ENCODE measurements around the gene FOXP2.
A peak's percentile ranks its signal among the peaks of the same experiment; 100 is the strongest.
"Not testable (repeated sequence)": the region's sequence is repeated elsewhere in the genome, so short reads cannot be mapped to it uniquely, and the experiment has no call there.

FOXP2 gene

GRCh38 chr7:114598946-114599345, 184.3 kb downstream of the FOXP2 start:
- no peak for DNase-seq

DNA sequence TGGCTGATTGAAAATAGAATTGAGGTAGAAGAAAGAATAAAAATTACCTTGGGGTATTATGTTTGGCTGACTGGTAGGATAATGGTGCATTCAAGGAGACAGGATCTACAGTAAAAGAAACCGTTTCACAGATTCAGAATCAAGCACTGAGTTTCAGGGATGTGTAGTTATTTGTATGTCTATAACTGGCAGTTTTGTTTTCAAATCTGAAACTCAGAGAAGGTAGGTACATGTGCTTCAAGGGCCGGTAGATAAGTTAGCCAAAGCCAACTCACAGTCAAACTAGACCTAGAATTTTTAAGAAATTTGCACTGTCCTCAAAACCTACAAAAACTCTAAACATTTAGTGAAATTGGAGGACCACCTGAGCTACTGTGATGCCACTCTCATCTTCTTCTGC, 191.5 kb downstream of the FOXP2 start:
- DNase-seq = no peak

- DNase-seq = not testable (repeated sequence)
These were observed 194.2 kb downstream of the FOXP2 start for GRCh38 chr7:114608822-114609221.

DNA sequence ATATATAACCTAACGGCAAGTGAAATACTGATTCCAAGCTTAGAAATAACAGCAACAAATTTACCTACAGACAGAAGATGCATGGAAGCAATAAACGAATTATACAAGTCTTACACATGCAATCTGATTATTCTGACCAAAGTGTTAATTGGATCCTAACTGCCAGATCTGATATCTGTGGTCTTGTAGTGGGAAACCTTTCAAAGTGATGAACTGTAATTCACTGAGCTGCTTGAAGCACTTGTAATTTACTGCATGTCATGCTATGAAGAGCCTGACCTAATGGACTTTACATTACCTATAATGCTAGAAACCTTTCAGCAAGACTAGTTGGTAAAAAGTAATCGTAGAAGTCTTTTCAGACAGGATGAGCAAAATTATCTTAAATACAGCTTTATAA, 205.6 kb downstream of the FOXP2 start:
- DNase-seq = peak; percentile 33

- peak; percentile 83 for DNase-seq
These were observed 207.6 kb downstream of the FOXP2 start for GRCh38 chr7:114622221-114622620.

DNA sequence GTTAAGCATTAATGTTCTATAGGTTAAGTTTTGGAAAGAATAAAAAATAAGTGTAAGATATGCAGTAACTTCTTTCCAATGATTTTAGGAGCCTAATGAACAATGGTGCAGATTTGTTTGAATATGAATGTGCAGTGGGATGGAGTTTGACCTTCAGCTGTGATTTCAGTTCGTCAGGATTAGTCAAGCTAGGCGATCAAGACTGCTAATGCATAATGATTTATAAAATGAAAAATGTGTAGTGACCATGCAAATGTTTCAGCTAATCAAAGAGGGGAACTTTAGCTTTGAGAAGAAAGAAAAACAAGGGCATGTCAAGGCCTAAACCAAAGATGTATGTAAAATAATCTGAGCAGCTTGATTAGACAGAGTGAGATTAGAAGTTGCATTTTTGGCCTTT, 208.5 kb downstream of the FOXP2 start:
- peak; percentile 51 for DNase-seq

- no peak for DNase-seq
These were observed 212.6 kb downstream of the FOXP2 start for GRCh38 chr7:114627231-114627630.

GRCh38 chr7:114628362-114628761, 213.7 kb downstream of the FOXP2 start:
- peak; percentile 68 for DNase-seq

- peak; percentile 64 for DNase-seq
These were observed 215.1 kb downstream of the FOXP2 start for GRCh38 chr7:114629762-114630161.

DNA sequence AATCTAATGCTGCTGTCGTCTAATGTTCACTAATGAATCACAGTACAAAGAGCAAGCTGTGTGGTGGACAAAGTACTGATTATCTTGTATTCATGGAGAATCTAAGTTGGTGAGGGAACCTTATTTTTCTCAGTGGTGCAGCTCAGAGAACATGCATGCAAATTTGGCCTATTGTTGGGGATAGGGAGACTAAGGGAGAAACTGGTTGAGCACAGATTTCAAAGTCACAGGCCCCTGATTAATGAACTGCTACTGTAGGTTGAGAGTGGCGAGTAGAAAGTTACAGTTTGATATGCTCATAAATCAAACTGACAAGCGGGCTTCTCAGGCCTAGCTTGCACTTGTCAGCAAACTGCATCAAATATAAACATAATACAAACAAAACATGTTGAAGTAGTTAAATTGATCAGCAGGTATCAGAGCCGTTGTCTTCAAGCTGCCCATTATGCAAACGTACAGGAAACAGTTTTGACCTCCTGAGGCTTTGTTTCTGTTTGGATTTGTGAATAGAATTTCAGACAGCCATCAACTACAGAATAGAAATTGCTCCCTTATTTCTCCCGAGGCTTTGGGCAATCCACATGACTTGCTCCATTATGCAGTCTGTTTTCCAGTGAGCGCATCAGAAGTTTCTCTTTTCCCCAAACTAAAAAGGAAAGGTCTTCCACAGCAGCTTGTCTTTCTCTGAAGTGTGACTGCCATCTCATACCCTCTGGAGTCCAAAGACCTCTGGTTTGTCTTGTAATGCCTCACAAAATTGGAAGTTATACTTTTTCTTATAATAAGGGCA, 215.8 kb downstream of the FOXP2 start:
- peak; percentile 94 for DNase-seq

- peak; percentile 84 for DNase-seq
These were observed 216.7 kb downstream of the FOXP2 start for GRCh38 chr7:114631249-114631822.

DNA sequence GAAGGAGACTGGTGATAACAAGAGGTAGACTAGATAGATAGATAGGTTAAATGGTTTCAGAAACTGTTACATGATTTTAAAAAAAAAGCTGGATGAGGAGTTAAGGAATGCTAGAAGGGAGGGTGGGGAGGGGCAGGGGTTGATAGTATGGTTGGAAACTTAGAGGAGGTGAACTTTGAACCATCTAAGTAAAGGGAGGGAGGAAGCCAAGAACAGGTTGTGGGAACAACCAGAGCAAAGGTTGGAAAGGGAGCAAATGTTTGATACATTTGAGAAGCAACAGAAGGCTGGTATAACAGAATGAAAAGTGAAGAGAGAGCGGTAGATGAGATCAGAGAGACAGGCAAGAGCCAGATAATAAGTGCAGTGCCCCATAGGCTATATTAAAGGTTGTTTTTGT, 224.8 kb downstream of the FOXP2 start:
- DNase-seq = no peak

DNA sequence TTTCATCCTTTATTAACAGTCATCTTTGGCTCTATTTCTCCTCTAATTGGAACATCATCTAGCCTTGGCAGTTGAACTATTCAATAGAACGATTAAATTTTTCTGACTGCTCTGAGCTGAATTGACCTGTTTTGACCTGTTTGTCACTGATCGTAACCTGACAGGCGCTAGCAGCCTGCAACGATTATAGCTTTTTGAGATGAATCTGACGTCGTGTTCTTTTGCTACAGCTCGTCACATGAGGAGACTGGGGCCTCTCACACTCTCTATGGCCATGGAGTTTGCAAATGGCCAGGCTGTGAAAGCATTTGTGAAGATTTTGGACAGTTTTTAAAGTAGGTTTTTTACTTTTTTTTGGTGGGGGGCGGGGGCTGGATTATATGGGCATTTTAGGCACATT, 229.8 kb downstream of the FOXP2 start:
- DNase-seq = peak; percentile 73

DNA sequence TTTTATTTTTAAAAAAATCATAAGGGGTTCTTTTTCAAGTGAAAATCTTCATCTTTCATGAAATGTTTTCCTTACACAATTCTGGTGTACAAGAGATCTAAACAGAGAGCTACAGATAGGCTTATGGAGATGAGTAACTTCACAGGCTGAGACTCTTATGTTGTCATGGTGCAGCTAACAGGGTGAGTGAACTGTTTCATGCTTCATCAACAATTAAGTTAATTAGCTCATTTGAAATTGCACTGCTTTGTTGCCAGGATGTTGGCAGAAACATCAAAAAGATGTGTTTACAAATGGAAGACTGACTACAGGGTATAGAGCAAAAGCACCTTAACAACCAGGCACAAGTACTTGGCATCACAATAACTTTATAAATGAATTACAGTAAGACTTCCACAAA, 230.8 kb downstream of the FOXP2 start:
- DNase-seq = peak; percentile 96

DNA sequence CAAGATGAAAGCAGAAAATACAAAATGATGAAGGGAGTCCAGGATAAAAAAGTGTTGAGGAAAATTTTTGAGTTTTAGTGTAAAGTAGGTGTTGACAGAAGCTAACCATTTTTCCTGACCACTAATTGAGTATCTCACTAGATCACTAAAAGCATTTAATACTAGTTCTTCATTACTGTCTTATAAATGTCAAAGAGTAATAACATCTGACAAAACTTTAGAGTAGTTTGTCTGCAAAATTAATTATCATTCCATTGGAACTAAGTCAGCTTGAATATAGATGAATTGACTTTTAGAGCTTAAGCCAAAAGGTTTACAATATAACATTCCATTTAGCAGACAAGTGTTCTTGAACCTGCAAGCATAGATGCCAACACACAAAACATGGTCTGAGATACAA, 232.9 kb downstream of the FOXP2 start:
- DNase-seq = no peak

DNA sequence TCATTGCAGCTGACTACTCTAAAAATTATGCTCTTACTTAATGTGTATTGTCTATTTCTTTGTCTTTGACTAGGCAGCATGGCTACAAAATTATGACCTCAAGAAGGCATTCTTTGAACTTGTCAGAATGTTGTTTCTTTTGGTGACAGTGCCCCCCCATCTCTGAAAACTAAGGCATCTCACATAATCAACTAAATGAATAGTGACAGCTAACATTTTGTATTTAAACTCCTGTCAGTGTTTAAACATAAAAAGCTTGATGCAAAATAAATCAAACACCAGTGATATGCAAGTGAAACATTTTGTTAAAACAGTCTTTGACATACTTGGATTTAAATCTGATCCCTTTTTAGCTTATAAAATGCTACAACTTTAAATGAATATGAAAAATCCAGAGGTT, 233.5 kb downstream of the FOXP2 start:
- DNase-seq = no peak

DNA sequence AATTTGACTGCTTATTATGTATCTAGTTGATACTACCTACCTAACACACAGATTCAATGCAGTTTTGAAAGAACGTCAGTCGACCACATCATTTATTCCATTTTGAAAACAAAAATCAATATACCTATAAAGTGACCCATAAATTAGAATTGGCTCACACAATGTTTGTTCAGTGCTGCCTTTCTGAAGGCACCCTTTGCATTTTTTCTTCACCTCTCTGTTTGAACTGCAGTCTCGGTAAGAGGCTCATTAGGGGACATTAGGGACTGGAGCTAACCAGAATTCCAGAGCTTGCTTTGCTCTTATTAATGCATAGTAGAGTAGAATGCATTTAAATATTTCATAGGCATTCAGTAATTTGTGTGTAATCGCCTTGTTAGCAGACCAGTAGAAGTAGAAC, 234.1 kb downstream of the FOXP2 start:
- DNase-seq = peak; percentile 77

GRCh38 chr7:114649689-114650088, 235.1 kb downstream of the FOXP2 start:
- peak; percentile 74 for DNase-seq

DNA sequence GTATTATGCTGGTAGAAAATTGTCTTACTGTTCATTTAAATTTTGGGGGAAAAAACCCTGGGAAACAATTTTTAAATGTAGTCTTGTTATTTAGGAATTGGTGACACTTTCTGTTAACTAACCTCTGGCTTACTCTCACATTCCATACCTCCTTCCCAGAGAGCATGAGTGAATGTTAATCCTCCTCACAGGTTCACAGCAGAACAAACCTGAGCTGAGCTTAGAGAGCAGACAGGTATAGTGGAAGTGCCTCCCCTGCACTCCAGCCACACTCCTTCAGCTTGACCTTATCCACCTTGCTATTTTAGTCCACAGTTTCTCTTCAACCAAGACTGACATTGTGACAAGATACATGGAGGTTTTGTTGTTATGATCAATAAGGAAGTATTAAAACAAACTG, 235.9 kb downstream of the FOXP2 start:
- DNase-seq = peak; percentile 44

GRCh38 chr7:114652041-114652440, 237.4 kb downstream of the FOXP2 start:
- DNase-seq = peak; percentile 89

- DNase-seq = peak; percentile 99
These were observed 238.9 kb downstream of the FOXP2 start for GRCh38 chr7:114653364-114654088.

DNA sequence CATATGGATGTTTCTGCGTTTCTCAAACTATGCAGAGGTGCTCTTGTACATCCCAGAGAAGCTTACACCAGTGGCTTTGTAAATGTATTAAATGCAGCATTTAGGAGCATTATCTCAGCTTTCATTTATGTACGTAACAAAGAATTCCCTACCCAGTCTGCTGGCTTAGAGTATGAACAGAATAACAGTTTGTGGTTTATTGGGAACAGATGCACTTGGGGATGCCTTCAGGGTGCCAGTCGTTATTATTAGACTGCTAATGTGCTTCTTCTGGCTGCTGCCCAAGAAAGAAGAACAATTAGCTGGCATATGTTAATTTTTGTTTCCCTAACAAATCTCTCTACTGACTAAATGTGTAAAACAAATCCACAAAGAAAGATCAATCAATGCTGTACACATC, 241.9 kb downstream of the FOXP2 start:
- peak; percentile 91 for DNase-seq

GRCh38 chr7:114657279-114657678, 242.7 kb downstream of the FOXP2 start:
- peak; percentile 81 for DNase-seq

- DNase-seq = peak; percentile 73
These were observed 243.6 kb downstream of the FOXP2 start for GRCh38 chr7:114658216-114658615.

Data from NCI-H69 (cell line).